NT2/D1 (cell line): ENCODE measurements around the gene SH3BP1.

Experiments
- YY1 ChIP-seq: IDR thresholded peaks from 2 replicates; pipeline ENCODE4 v1.6.1; 2011; ENCODE audit not compliant: insufficient read length, insufficient read depth
- ZNF274 ChIP-seq: IDR thresholded peaks from 2 replicates; pipeline ENCODE4 v1.6.1; 2011; ENCODE audit warnings: mild to moderate bottlenecking, low read depth, low read length

DNA sequence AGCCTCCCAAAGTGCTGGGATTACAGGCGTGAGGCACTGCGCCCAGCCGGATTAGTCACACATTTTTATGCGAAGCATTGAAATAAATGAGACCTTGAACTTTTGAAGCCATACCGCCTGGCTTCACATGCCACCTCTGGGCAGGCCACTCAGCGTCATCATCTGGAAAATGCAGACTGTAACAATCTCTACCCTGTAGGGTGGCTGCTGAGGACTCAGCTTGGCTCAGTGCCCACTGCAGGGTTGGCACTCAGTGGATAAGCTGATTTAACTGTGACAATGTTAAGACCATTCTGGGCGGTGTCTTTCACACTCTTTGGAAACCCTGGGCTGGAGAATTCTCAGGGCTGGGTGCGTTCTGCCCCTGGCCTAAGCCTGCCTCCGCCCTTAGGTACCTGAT, 8.5 kb downstream of the SH3BP1 start:
- TF ChIP-seq YY1 (no peak), ZNF274 (no peak)
